ENCODE data around the gene ARHGEF16.

DNA sequence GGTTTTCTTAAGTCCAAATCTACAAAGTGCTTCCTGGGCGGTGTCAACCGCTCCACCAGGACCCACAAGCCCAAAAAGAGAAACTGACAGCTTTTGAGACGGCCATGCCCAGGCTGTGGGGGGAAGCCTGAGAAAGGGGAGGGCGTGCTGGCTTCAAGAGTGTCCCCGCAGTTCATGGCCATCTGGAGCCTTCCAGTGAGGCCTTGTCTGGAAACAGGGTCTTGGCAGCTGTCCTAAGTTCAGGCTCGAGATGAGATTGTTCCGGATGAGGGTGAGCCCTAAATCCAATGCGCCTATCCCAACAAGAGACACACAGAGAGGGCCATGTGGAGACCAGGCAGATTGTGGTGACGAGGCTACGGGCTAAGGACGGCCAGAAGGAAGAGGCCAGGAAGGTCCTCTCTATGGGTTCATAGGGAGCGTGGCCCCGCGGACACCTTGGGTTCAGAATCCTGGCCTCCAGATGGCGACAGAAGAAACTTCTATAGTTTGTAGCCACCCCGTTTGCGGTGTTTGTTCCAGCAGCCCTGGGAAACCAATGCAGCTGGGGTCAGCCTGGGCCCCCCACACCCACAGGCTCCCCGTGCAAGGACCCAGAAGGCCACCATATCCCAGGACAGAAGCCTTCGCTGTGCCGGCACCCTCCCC is 70.2 kb downstream of the ARHGEF16 start:
- TF ChIP-seq CTCF (IDR thresholded peaks at IDR 0.05; ENCODE audit: poor library complexity) = no peak
- TF ChIP-seq EZH2phosphoT487 (IDR thresholded peaks at IDR 0.05; ENCODE audit: low read depth, severe bottlenecking, unreplicated experiment) = no peak
